ENCODE data around the gene RNF167. TPM values are rescaled to one million over a fixed set of nuclear protein-coding genes. Genes with fewer than 3 reads are reported as not detected.
A peak's percentile ranks its signal among the peaks of the same experiment; 100 is the strongest.

The RNF167 gene
- total and polyA plus RNA-seq, 2 of the 4 experiments (the other 2 are of a cell fraction): 13.1 to 79.5 TPM

DNA sequence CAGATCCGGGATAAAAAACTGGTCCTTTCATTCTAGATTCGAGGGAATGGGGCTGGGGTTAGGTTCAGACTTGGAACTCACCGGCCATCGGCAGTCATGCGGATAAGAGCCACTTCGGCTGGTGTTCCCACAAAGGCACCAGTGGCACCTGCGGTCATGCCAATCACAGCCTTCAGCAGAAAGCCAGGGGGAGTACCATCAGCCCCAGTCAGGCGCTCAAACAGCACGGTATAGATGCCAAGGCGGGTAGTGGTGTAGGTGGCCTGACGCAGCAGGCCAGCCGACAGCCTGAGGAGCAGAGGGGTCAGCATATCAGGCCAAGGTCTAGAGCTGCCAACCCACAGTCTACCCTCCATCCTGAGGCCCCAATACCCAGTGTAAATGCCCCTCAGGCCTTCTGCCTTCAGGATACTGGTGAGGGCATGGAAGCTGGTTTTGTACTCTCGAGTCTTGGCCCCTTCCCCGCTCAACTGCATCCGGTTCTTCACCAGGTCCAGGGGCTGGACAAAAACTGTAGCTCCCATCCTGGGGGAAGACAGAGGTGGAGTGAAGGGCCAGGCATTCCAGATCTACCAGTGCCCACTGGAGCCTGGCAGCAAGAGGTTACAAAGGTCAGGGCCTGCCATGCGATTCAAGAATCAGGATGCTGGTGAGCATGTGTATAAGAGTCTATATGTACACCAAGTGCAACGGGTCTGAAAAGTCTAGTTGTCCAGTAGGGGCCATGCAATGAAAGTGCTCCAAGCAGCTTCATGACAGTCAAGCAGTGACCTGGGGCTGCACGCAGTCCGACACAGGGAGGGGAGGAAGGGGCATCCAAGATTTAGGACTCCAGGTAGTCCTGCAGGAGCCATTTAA lies 1.2 kb upstream of the RNF167 start:
- H3K9me1 ChIP-seq (ENCODE audit: insufficient read depth, low read length): peaks cover 12% of the 10 kb centered on the region
- POLR2A ChIA-PET (ENCODE audit: unreplicated experiment): interaction anchor here (2.0 kb wide), 1 partner anchor 27 kb away, joined by 14 read pairs; the partner anchor contains the start of gene SPAG7
- H2BK20ac ChIP-seq (ENCODE audit: low read depth, low read length): no peak overlapping the region
- ATAC-seq (ENCODE audit: low read depth) (no peak), DNase-seq (no peak)
- in situ Hi-C loops (cut with MboI; ENCODE audit: low sequenced_read_pairs): no loop called here
- peak overlapping the region; percentile 99 for H3K23ac ChIP-seq (ENCODE audit: low read depth, low read length)
- peak overlapping the region; percentile 68 for H3K4me3 ChIP-seq (ENCODE audit: insufficient read depth, low read depth, low read length)
- H3K36me3 ChIP-seq (ENCODE audit: control insufficient read depth, insufficient read depth, low read length): peaks cover 33% of the 10 kb centered on the region
- H2BK5ac ChIP-seq (ENCODE audit: low read depth, low read length, poor library complexity, severe bottlenecking): peak overlapping the region; percentile 5
- H3K27ac ChIP-seq (ENCODE audit: insufficient read depth, low read length): peak overlapping the region; percentile 71
- no peak overlapping the region for H2BK15ac ChIP-seq (ENCODE audit: low read depth, low read length)
- peak overlapping the region; percentile 94 for H3K4me2 ChIP-seq (ENCODE audit: low read depth, low read length)
- dilution Hi-C loops (cut with HindIII; ENCODE audit: low sequenced_read_pairs, unreplicated experiment): no loop called here
- no peaks in the 10 kb centered on the region for H3K9me3 ChIP-seq (ENCODE audit: control insufficient read depth, insufficient read depth, low read length)
- no TSS peak for BruUV-seq (replicated peaks)
- no peak overlapping the region for H2BK120ac ChIP-seq (ENCODE audit: low read depth, low read length)
- peak overlapping the region; percentile 81 for H3K9ac ChIP-seq (ENCODE audit: low read depth, low read length)
- H3K4me1 ChIP-seq (ENCODE audit: control insufficient read depth, insufficient read depth, low read length): peaks cover 14% of the 10 kb centered on the region
- TF ChIP-seq RCOR1 (IDR thresholded peaks at IDR 0.05; ENCODE audit: insufficient replicate concordance, low read length) (no peak), MXI1 (IDR thresholded peaks at IDR 0.05; ENCODE audit: borderline replicate concordance, low read depth, low read length) (no peak), MAFK (IDR thresholded peaks at IDR 0.05; ENCODE audit: low read depth, low read length) (no peak), RAD21 (IDR thresholded peaks at IDR 0.05; ENCODE audit: low read length) (no peak), FOS (IDR thresholded peaks at IDR 0.05; ENCODE audit: low read depth, low read length) (no peak), BHLHE40 (IDR thresholded peaks at IDR 0.05; ENCODE audit: low read depth, low read length) (no peak), CEBPB (IDR thresholded peaks at IDR 0.05; ENCODE audit: low read depth, low read length) (no peak), RFX5 (IDR thresholded peaks at IDR 0.05; ENCODE audit: low read depth, low read length) (no peak), SMC3 (IDR thresholded peaks at IDR 0.05; ENCODE audit: low read depth, low read length) (no peak), CHD1 (IDR thresholded peaks at IDR 0.05; ENCODE audit: low read depth, low read length) (no peak), MAZ (IDR thresholded peaks at IDR 0.05; ENCODE audit: borderline replicate concordance, low read depth, low read length) (no peak), NFE2L2 (IDR thresholded peaks at IDR 0.05; ENCODE audit: low read depth, low read length) (no peak)
- TF ChIP-seq, protein P1, sequence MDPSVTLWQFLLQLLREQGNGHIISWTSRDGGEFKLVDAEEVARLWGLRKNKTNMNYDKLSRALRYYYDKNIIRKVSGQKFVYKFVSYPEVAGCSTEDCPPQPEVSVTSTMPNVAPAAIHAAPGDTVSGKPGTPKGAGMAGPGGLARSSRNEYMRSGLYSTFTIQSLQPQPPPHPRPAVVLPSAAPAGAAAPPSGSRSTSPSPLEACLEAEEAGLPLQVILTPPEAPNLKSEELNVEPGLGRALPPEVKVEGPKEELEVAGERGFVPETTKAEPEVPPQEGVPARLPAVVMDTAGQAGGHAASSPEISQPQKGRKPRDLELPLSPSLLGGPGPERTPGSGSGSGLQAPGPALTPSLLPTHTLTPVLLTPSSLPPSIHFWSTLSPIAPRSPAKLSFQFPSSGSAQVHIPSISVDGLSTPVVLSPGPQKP (IDR thresholded peaks at IDR 0.05; ENCODE audit: borderline replicate concordance, low read depth, low read length): no peak
- TF ChIP-seq, protein P2, sequence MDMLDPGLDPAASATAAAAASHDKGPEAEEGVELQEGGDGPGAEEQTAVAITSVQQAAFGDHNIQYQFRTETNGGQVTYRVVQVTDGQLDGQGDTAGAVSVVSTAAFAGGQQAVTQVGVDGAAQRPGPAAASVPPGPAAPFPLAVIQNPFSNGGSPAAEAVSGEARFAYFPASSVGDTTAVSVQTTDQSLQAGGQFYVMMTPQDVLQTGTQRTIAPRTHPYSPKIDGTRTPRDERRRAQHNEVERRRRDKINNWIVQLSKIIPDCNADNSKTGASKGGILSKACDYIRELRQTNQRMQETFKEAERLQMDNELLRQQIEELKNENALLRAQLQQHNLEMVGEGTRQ (IDR thresholded peaks at IDR 0.05; ENCODE audit: low read depth, low read length): no peak
- peak overlapping the region; percentile 81 for H2AK5ac ChIP-seq (ENCODE audit: low read depth, low read length)
- peak overlapping the region; percentile 69 for H3K56ac ChIP-seq (ENCODE audit: extremely low read depth, insufficient read depth, low read length)
- H4K8ac ChIP-seq (ENCODE audit: low read depth in 2 of 2, low read length in 2 of 2): peak overlapping the region; percentile 1 to 71; a peak in 2 of 4 replicates
- peak overlapping the region; percentile 97 for H2AK9ac ChIP-seq (replicated peaks; ENCODE audit: low read depth, low read length, poor library complexity)
- no peaks in the 10 kb centered on the region for H3K27me3 ChIP-seq (ENCODE audit: control insufficient read depth, insufficient read depth, low read length)
- H3K79me1 ChIP-seq (ENCODE audit: low read depth in 1 of 2, low read length in 2 of 2): peaks cover 17 to 50% of the 10 kb centered on the region in 2 experiments; a peak in 3 of 4 replicates
- intact Hi-C loops (cut with micrococcal nuclease): no loop called here
- H3K4ac ChIP-seq (ENCODE audit: low read depth, low read length): peak overlapping the region; percentile 82
- peak overlapping the region; percentile 89 for H2AFZ ChIP-seq (replicated peaks; ENCODE audit: low read length, poor library complexity)
- 56% methylated on average over 8 of the region's 19 CpGs; no CpG with 5 or more reads in 1 of the 2 experiments for WGBS, 2 experiments (ENCODE audit: extremely low coverage in 2 of 2, insufficient read length in 1 of 2)
- CTCF ChIA-PET: interaction anchor here (0.5 to 1.6 kb wide), 3 partner anchors 28 to 524 kb away, joined by 3 read pairs; partner anchors contain the start of gene SPAG7
- H3K18ac ChIP-seq (ENCODE audit: low read depth, low read length): no peak overlapping the region
- H4K91ac ChIP-seq (ENCODE audit: insufficient read depth, low read depth, low read length): peak overlapping the region; percentile 51; the same call in 1 of the 2 replicates
- peaks cover 27% of the 10 kb centered on the region; the same call in 1 of the 2 replicates for H4K20me1 ChIP-seq (ENCODE audit: insufficient read depth, low read length)
- no peak overlapping the region for H4K5ac ChIP-seq (ENCODE audit: low read depth, low read length)
- peak overlapping the region; percentile 86 for H3K14ac ChIP-seq (replicated peaks; ENCODE audit: low read depth, low read length)
